WERI-Rb-1 (cell line): Measurements from ENCODE around the gene SRP68.
A peak's percentile ranks its signal among the peaks of the same experiment; 100 is the strongest.
"Not testable (repeated sequence)": the region's sequence is repeated elsewhere in the genome, so short reads cannot be mapped to it uniquely, and the experiment has no call there.

Experiments
- DNase-seq: peaks from one replicate; pipeline ENCODE4 v3.0.0-alpha.2; 2020
- H3K27ac ChIP-seq: fragments of 250-450 bp; sonication (Bioruptor Pico); 2 replicates; pipeline ENCODE4 v1.5.1; 2020; ENCODE audit warnings: mild to moderate bottlenecking, moderate library complexity
- H3K27me3 ChIP-seq: fragments of 250-450 bp; sonication (Bioruptor Pico); 2 replicates; pipeline ENCODE4 v1.5.1; 2021; ENCODE audit warnings: mild to moderate bottlenecking, low read depth, moderate library complexity; ENCODE audit not compliant: insufficient read depth, severe bottlenecking
- H3K36me3 ChIP-seq: fragments of 250-450 bp; sonication (Bioruptor Pico); 2 replicates; pipeline ENCODE4 v1.5.1; 2020; ENCODE audit warnings: mild to moderate bottlenecking, moderate library complexity
- H3K4me3 ChIP-seq: 2 replicates; pipeline ENCODE4 v1.5.1; 2011; ENCODE audit warnings: low read depth, mild to moderate bottlenecking, control low read depth, low read length
- H3K9me3 ChIP-seq: fragments of 250-450 bp; sonication (Bioruptor Pico); 2 replicates; pipeline ENCODE4 v1.5.1; 2021; ENCODE audit warnings: mild to moderate bottlenecking, moderate library complexity; ENCODE audit not compliant: severe bottlenecking
- CTCF ChIP-seq: IDR thresholded peaks from 2 replicates; pipeline ENCODE4 v1.5.1; 2011; ENCODE audit warnings: low read depth, mild to moderate bottlenecking, control low read depth, inconsistent platforms, low read length

The SRP68 gene

GRCh38 chr17:76046064-76046463, 26.3 kb downstream of the SRP68 start:
- DNase-seq, result no peak
- H3K36me3 ChIP-seq, result peaks cover 97% of the 10 kb centered on the region

DNA sequence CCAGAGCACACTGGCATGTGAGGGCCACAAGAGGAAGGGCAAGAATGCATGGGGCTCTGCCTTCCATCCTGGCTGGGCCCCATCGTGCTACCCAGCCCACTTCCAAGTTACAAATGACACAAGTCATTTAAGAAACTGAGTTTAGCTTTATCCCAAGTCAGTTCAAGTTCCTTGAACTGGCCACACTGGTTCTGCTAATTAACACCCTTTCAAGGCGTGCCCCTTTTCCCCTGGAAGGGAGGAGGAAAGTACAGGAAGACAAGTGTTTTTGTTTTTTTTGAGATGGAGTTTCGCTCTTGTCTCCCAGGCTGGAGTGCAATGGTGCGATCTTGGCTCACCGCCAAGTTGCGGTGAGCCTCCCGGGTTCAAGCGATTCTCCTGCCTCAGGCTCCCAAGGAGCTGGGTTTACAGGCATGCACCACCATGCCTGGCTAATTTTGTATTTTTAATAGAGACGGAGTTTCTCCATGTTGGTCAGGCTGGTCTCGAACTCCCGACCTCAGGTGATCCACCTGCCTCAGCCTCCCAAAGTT, 27.8 kb downstream of the SRP68 start:
- H3K36me3 ChIP-seq, result peaks cover 97% of the 10 kb centered on the region
- not testable (repeated sequence) for H3K27ac ChIP-seq, DNase-seq, H3K27me3 ChIP-seq, H3K9me3 ChIP-seq, H3K4me3 ChIP-seq

More at GRCh38 chr17:76046064-76046463, 26.3 kb downstream of the SRP68 start:
- no peak overlapping the region for H3K4me3 ChIP-seq
- no peaks in the 10 kb centered on the region for H3K27me3 ChIP-seq
- no peak overlapping the region for H3K27ac ChIP-seq
- no peak for TF ChIP-seq CTCF
- no peaks in the 10 kb centered on the region for H3K9me3 ChIP-seq

DNA sequence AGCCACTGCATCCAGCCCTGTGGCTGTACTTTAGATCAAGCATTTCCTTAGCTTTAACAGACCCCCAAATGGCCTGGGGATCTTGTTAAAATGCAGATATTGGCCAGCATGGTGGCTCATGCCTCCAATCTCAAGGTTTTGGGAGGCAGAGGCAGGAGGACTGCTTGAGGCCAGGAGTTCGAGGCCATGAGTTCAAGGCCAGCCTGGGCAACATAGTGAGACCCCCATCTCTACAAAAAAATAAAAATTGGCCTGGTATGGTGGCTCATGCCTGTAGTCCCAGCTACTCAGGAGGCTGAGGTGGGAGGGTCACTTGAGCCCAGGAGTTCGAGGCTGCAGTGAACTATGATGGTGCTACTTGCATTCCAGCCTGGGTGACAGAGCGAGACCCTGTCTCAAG, 29.4 kb downstream of the SRP68 start:
- not testable (repeated sequence) for H3K27ac ChIP-seq, H3K4me3 ChIP-seq, DNase-seq, H3K9me3 ChIP-seq, H3K27me3 ChIP-seq
- H3K36me3 ChIP-seq, result peaks cover 97% of the 10 kb centered on the region

GRCh38 chr17:76040376-76040775, 31.9 kb downstream of the SRP68 start:
- no peak for TF ChIP-seq CTCF
- Histone ChIP-seq H3K36me3 (peaks cover 80% of the 10 kb centered on the region), H3K4me3 (no peak overlapping the region), H3K27me3 (no peaks in the 10 kb centered on the region), H3K9me3 (no peaks in the 10 kb centered on the region), H3K27ac (peak overlapping the region; percentile 56)
- DNase-seq, result no peak

- Histone ChIP-seq H3K36me3 (peaks cover 69% of the 10 kb centered on the region), H3K4me3 (no peak overlapping the region), H3K27me3 (no peaks in the 10 kb centered on the region), H3K9me3 (no peaks in the 10 kb centered on the region), H3K27ac (peak overlapping the region; percentile 56)
- no peak for TF ChIP-seq CTCF
- peak; percentile 92 for DNase-seq
Measured at GRCh38 chr17:76039121-76039520, 33.2 kb downstream of the SRP68 start.

- TF ChIP-seq CTCF, result no peak
- Histone ChIP-seq H3K27me3 (no peaks in the 10 kb centered on the region), H3K9me3 (peaks cover 4% of the 10 kb centered on the region), H3K4me3 (no peak overlapping the region), H3K27ac (no peak overlapping the region; the same call in 1 of the 2 replicates), H3K36me3 (peaks cover 58% of the 10 kb centered on the region)
- DNase-seq, result no peak
Measured at GRCh38 chr17:76038050-76038449, 34.3 kb downstream of the SRP68 start.
